Stomach (tissue), 4 donors: Measurements from ENCODE around the gene TAF4.

Experiments
- CTCF ChIP-seq, 7 experiments: fragments of 450-650 bp in 4 of 7; fragments of 200-600 bp in 3 of 7; sonication (generic) in 3 of 7; IDR thresholded peaks; one replicate each; pipeline ENCODE4 v1.5.1; 2016 to 2019; ENCODE audit warnings: antibody characterized with exemption in 7 of 7, control low read depth in 2 of 7, mild to moderate bottlenecking in 1 of 7
- EP300 ChIP-seq: sonication (generic); formaldehyde crosslinking; IDR thresholded peaks from one replicate; pipeline ENCODE4 v1.6.1; 2017; ENCODE audit warnings: antibody characterized with exemption
- POLR2A ChIP-seq, 4 donors: fragments of 450-650 bp; IDR thresholded peaks; one replicate each; pipeline ENCODE4 v1.6.1; 2016; ENCODE audit warnings: antibody characterized with exemption in 4 of 4, control low read depth in 2 of 4, mild to moderate bottlenecking in 1 of 4, moderate library complexity in 1 of 4

- no peak for TF ChIP-seq CTCF (IDR thresholded peaks at IDR 0.05)
- no peak for TF ChIP-seq POLR2A (IDR thresholded peaks at IDR 0.05)
- TF ChIP-seq EP300 = no peak
These were observed 61.9 kb downstream of the TAF4 start for GRCh38 chr20:62003567-62004405.
